Measurements from ENCODE around the gene CCL13.

CCL13 gene

GRCh38 chr17:34347063-34347462 lies 9.2 kb upstream of the CCL13 start:
- no peak for DNase-seq (ENCODE audit: low read depth)
- TF ChIP-seq CTCF (IDR thresholded peaks at IDR 0.05; ENCODE audit: low read length, missing control alignments), result no peak

DNA sequence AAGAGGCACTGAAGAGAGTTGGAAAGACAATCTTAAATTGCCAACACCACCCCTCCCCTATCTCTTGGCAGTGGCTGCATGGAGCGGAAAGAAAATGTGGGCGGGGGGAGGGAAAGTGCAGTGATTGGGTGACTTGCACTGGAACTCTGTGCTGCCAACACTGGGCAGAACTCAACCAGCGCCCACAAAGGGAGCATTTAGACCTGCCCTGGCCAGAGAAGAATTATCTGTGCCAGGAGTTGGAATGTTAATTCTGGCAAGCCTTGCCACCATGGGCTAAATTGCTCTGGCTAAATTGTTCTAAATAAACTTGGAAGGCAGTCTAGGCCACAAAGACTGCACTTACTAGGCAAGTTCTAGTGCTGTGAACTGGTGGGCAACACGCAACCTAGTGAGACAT lies 6.5 kb upstream of the CCL13 start:
- TF ChIP-seq CTCF (IDR thresholded peaks at IDR 0.05; ENCODE audit: low read length, missing control alignments), result no peak
- no peak overlapping the region for H3K4me3 ChIP-seq (replicated peaks; ENCODE audit: low read depth, low read length)
- DNase-seq (ENCODE audit: low read depth), result no peak

More at GRCh38 chr17:34347063-34347462, 9.2 kb upstream of the CCL13 start:
- no peak overlapping the region for H3K4me3 ChIP-seq (replicated peaks; ENCODE audit: low read depth, low read length)

DNA sequence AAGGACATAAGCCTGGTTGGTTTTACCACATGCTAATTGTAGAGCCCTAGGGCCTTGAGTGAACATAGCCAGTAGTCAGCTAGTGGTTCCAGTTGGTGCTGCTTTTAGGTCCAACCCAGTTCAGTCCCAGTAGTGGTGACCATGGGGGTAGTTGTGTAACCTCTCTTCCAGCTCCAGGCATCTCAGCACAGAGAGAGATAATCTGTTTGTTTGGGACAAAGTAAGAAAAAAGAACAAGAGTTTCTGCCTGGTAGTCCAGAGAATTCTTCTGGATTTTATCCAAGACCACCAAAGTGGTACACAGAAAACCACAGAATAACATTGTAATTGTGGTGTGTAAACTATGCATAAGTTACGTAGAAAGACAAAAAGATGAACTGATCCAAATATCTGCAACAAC lies 5.2 kb upstream of the CCL13 start:
- TF ChIP-seq CTCF (IDR thresholded peaks at IDR 0.05; ENCODE audit: low read length, missing control alignments), result no peak

DNA sequence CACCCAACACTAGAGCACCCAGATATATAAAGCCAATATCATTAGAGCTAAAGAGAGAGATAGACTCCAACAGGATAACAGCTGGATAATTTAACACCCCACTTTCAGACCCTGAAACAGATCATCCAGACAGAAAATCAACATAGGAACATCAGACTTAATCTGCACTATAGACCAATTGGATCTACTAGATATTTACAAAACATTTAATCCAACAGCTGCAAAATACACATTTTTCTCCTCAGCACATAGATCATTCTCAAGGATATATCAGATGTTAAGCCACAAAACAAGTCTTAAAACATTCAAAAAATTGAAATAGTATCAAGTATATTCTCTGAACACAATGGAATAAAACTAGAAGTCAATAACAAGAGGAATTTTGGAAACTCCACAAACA lies 4.1 kb upstream of the CCL13 start:
- DNase-seq (ENCODE audit: low read depth), result no peak
- no peak overlapping the region for H3K4me3 ChIP-seq (replicated peaks; ENCODE audit: low read depth, low read length)
- TF ChIP-seq CTCF (IDR thresholded peaks at IDR 0.05; ENCODE audit: low read length, missing control alignments), result no peak

More for the DNA sequence above, 5.2 kb upstream of the CCL13 start:
- DNase-seq (ENCODE audit: low read depth), result no peak
- H3K4me3 ChIP-seq (replicated peaks; ENCODE audit: low read depth, low read length), result no peak overlapping the region

GRCh38 chr17:34354637-34355036 lies 1.6 kb upstream of the CCL13 start:
- H3K4me3 ChIP-seq (replicated peaks; ENCODE audit: low read depth, low read length), result no peak overlapping the region
- DNase-seq (ENCODE audit: low read depth), result peak; percentile 28
- no peak for TF ChIP-seq CTCF (IDR thresholded peaks at IDR 0.05; ENCODE audit: low read length, missing control alignments)

- H3K4me3 ChIP-seq (replicated peaks; ENCODE audit: low read depth, low read length), result no peak overlapping the region
- TF ChIP-seq CTCF (IDR thresholded peaks at IDR 0.05; ENCODE audit: low read length, missing control alignments), result no peak
- DNase-seq (ENCODE audit: low read depth), result no peak
These were observed 1.1 kb downstream of the CCL13 start for GRCh38 chr17:34357398-34357797.

- TF ChIP-seq CTCF (IDR thresholded peaks at IDR 0.05; ENCODE audit: low read length, missing control alignments), result no peak
- no peak for DNase-seq (ENCODE audit: low read depth)
- no peak overlapping the region for H3K4me3 ChIP-seq (replicated peaks; ENCODE audit: low read depth, low read length)
These were observed 2.4 kb downstream of the CCL13 start for GRCh38 chr17:34358631-34359030.
